Stimulated activated effector memory CD8-positive, alpha-beta T cell treated with anti-CD3 and anti-CD28 coated beads, Interleukin-12 subunit alpha, Interleukin-12 subunit beta, amount 100 ng/mL, for 72 hours (primary cell): Measurements from ENCODE around the gene C1QTNF9.
"Not testable (repeated sequence)": the region's sequence is repeated elsewhere in the genome, so short reads cannot be mapped to it uniquely, and the experiment has no call there.

Source experiments
- ATAC-seq: fragments of 150-1000 bp; cut with Tn5 transposase; 2 replicates; pipeline ENCODE4 v1.10.0; 2021
- DNase-seq, 2 donors: peaks; one replicate each; pipeline ENCODE4 v3.0.0; 2021 to 2022; ENCODE audit warnings: low spot score in 2 of 2
- H3K27ac Mint-ChIP-seq: one replicate; pipeline ENCODE4 v1.8.0; 2022; ENCODE audit warnings: mild to moderate bottlenecking, mixed read lengths
- H3K36me3 Mint-ChIP-seq: one replicate; pipeline ENCODE4 v1.8.0; 2022; ENCODE audit warnings: mild to moderate bottlenecking, mixed read lengths
- H3K4me1 Mint-ChIP-seq: one replicate; pipeline ENCODE4 v1.8.0; 2022; ENCODE audit warnings: mixed read lengths
- H3K4me3 Mint-ChIP-seq: one replicate; pipeline ENCODE4 v1.8.0; 2022; ENCODE audit warnings: mild to moderate bottlenecking, mixed read lengths
- H3K9me3 Mint-ChIP-seq: one replicate; pipeline ENCODE4 v1.8.0; 2022; ENCODE audit warnings: mixed read lengths

Gene C1QTNF9

DNA sequence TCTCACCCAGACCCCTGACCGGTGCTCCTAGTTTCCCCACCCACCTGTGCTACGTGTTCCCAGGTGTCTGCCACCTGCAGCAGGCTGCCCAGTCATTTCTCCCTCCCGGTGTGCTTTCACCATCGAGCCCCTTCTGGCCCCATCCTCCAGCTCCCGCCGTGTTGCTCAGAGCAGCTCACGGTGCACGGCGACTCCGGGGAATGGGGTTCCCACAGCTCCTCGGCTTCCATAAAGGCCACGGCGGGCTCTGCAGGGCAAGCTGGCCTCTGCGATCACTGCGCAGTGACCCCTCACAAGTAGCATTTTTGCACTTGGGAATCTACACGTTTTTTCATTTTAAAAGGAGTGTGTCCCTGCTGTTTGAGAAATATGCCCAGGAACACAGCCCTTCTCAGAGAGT lies 49.5 kb downstream of the C1QTNF9 start:
- not testable (repeated sequence) for H3K9me3 Mint-ChIP-seq, DNase-seq, ATAC-seq, H3K4me1 Mint-ChIP-seq, H3K4me3 Mint-ChIP-seq, H3K36me3 Mint-ChIP-seq, H3K27ac Mint-ChIP-seq

DNA sequence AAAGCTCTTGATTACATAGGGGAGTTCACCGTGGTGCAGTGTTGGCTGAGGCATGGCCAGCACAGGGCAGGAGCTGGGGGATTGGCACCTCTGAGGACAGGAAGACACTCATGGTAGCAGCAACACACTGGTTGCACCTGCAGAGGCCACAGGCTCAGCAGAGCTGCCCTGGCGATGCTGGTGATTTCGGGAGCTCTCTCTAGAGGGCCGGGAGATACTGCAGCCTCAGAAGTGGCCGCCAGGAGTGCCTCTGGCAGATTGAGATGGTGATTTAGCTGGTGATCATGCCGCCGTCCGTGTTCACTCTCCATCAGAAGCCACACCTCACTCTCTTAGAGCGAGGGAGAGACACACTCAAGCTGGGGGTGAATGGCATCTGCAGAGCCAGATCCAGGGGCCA lies 49.9 kb downstream of the C1QTNF9 start:
- not testable (repeated sequence) for ATAC-seq, H3K36me3 Mint-ChIP-seq, H3K27ac Mint-ChIP-seq, H3K4me1 Mint-ChIP-seq, H3K4me3 Mint-ChIP-seq, DNase-seq, H3K9me3 Mint-ChIP-seq

DNA sequence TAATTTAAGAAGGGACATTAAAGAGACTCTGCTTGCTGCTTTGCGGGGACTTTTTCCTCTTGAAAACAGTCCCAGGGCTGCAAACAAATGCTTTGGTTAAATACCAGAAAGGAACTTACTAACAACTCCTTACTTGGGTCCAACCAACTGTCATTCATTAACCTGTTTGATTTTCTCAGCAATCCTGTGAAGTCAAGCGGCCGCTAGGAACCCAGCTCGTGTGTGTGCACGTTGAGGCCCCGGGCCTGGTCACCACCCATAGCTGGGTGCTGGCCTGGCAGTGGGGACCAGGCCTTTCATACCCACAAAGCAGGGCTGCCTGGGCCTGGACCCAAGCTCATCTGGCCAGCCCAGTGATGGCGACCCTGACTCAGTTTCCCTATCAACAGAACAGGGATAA lies 50.7 kb downstream of the C1QTNF9 start:
- Mint-ChIP-seq H3K36me3 (no peaks in the 10 kb centered on the region), H3K4me3 (no peak overlapping the region), H3K4me1 (no peaks in the 10 kb centered on the region), H3K9me3 (no peaks in the 10 kb centered on the region), H3K27ac (no peak overlapping the region)
- DNase-seq (no peak), ATAC-seq (no peak)

DNA sequence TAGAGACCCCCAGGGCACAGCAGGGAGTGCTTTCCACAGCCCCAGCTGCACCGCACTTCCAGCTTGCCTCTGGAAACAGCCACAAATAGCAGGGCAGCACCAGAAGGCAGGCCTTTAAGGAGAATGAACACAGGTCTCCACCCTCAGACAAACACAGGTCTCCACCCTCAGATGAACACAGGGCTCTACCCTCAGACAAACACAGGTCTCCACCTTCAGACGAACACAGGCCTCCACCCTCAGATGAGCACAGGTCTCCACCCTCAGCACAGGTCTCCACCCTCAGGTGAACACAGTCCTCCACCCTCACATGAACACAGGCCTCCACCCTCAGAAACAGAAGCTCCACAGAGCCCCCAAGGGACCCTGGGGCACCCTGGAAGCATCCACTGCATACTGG lies 51.7 kb downstream of the C1QTNF9 start:
- ATAC-seq (no peak), DNase-seq (no peak)
- H3K4me1 Mint-ChIP-seq = no peaks in the 10 kb centered on the region
- H3K27ac Mint-ChIP-seq = no peak overlapping the region
- H3K36me3 Mint-ChIP-seq = no peaks in the 10 kb centered on the region
- H3K4me3 Mint-ChIP-seq = no peak overlapping the region
- H3K9me3 Mint-ChIP-seq = no peaks in the 10 kb centered on the region

- Mint-ChIP-seq H3K4me3 (no peak overlapping the region), H3K4me1 (no peaks in the 10 kb centered on the region), H3K36me3 (no peaks in the 10 kb centered on the region), H3K27ac (no peak overlapping the region), H3K9me3 (no peaks in the 10 kb centered on the region)
- ATAC-seq (no peak), DNase-seq (no peak)
Observed at GRCh38 chr13:24361852-24362366, 52.5 kb downstream of the C1QTNF9 start.

DNA sequence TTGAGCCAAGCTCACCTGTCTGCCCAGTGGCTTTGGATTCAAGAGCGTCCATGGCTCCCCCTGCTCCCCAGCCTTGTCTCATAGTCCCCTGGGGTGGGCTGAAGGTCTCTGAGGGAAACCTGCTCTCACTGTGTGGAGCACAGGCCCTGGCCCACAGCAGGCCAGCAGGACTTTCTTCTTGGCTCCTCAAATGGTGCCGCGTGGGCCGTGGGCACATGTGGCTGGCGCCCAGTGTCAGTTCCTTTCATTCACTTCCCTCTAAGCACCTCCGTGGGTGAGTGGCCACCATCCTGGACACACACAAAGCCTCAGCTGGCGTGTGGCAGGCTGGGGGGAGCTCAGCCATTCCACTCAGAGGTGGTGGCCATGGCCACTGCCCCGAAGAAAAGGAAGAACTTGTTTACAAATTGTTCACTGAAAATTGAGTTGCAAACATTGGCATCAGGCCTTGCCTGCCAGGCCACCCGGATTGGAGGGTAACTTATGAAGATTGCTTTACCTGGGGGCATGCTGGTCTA lies 53.1 kb downstream of the C1QTNF9 start:
- Mint-ChIP-seq H3K27ac (no peak overlapping the region), H3K4me3 (no peak overlapping the region), H3K36me3 (no peaks in the 10 kb centered on the region), H3K9me3 (no peaks in the 10 kb centered on the region), H3K4me1 (no peaks in the 10 kb centered on the region)
- ATAC-seq = no peak
- no peak for DNase-seq

GRCh38 chr13:24365191-24365590 lies 55.8 kb downstream of the C1QTNF9 start:
- Mint-ChIP-seq H3K4me3 (no peak overlapping the region), H3K9me3 (no peaks in the 10 kb centered on the region), H3K36me3 (no peaks in the 10 kb centered on the region), H3K27ac (no peak overlapping the region), H3K4me1 (no peaks in the 10 kb centered on the region)
- ATAC-seq = no peak
- no peak for DNase-seq

DNA sequence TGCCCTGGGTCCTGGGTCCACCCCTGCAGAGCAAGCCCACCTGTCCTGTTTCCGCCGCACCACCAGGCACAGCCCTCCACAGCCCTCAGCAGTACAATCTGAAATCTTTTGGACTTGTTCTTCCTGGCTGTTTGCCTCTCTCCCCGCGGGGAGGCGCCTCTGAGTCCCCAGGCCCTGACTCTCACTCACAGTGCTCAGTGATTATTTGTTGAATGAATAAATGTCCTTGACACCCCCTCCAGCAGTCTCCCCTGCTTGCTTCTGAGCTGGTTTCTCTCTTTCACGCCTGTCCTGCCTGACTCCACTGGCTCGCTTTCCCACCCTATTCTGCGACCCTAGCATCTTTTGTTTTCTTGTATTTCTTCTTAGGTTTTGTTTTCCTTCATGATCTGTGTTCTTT lies 56.9 kb downstream of the C1QTNF9 start:
- not testable (repeated sequence) for ATAC-seq, H3K4me1 Mint-ChIP-seq, DNase-seq, H3K36me3 Mint-ChIP-seq, H3K27ac Mint-ChIP-seq, H3K9me3 Mint-ChIP-seq, H3K4me3 Mint-ChIP-seq

GRCh38 chr13:24371273-24371672 lies 61.9 kb downstream of the C1QTNF9 start:
- not testable (repeated sequence) for ATAC-seq, H3K4me3 Mint-ChIP-seq, H3K4me1 Mint-ChIP-seq, H3K27ac Mint-ChIP-seq, H3K9me3 Mint-ChIP-seq, H3K36me3 Mint-ChIP-seq, DNase-seq
